SIG-M5 treated with dmso at 0.1 percent for 504 hours (cell line): ENCODE measurements around the gene PARP9.
"Not testable (repeated sequence)": the region's sequence is repeated elsewhere in the genome, so short reads cannot be mapped to it uniquely, and the experiment has no call there.

Experiments used
- DNase-seq: peaks from one replicate; lab custom pipeline; 2025; ENCODE audit not compliant: unreplicated experiment; lab: John Stamatoyannopoulos, UW

Gene PARP9

GRCh38 chr3:122576174-122576940 is 12.3 kb upstream of the PARP9 start:
- no peak for DNase-seq

- DNase-seq: peak; percentile 93
Observed at GRCh38 chr3:122572940-122573412, 8.9 kb upstream of the PARP9 start.

DNA sequence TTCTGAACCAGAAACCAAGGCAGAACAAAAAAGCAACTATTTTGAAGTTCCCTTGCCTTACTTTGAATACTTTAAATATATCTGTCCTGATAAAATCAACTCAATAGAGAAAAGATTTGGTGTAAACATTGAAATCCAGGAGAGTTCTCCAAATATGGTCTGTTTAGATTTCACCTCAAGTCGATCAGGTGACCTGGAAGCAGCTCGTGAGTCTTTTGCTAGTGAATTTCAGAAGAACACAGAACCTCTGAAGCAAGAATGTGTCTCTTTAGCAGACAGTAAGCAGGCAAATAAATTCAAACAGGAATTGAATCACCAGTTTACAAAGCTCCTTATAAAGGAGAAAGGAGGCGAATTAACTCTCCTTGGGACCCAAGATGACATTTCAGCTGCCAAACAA is 4.7 kb upstream of the PARP9 start:
- no peak for DNase-seq

DNA sequence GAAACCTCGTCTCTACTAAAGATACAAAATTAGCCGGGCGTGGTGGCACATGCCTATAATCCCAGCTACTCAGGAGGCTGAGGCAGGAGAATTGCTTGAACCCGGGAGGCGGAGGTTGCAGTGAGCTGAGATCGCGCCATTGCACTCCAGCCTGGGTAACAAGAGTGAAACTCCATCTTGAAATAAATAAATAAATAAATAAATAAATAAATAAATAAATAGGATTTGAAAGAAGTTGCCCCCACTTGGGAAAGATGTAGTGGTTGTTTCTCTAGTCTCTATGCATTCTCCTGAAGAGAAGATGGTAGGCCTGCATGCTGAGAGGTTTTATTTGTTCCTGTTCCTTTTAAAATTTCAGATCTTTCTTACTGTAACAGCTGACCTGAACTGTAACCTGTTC is 4.0 kb upstream of the PARP9 start:
- not testable (repeated sequence) for DNase-seq

- no peak for DNase-seq
Observed at GRCh38 chr3:122563717-122564025, 429 bp downstream of the PARP9 start.

DNA sequence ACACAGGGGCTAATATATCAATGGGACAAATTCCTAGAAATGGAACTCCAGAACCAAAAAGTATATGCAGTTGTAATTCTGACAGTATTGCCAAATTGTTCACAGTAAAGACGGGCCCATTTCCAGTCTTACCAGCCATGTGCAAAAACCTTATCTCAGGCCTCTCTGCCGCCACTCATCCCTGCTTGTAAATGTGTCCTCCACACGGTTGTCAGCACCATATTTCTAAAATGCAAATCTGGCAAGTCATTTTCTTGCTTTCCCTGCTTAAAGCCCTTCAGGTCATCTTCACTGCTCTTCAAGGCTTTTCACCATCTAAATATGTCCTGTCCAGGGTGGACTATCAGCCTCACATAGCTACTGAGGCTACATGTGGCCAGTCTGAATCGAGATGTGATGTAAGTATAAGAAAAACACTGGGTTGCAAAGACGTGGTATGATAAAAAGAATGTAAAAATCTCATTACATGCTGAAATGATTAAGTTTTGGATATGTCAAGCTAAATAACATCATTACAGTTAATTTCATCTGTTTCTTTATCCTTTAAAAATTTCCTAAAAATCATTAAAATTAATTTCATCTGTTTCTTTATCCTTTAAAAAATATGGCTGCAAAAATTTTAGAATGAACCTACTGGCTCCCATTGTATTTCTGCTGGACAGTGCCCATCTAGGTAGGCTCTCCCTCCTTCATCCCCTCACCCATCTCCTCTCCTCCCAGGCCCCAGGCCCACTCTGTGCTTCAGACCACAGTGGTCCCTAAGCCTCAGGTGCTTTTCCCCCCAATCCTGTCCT is 980 bp downstream of the PARP9 start:
- no peak for DNase-seq

GRCh38 chr3:122560680-122561079 is 3.4 kb downstream of the PARP9 start:
- DNase-seq: peak; percentile 82

GRCh38 chr3:122559906-122560305 is 4.2 kb downstream of the PARP9 start:
- DNase-seq: no peak

DNA sequence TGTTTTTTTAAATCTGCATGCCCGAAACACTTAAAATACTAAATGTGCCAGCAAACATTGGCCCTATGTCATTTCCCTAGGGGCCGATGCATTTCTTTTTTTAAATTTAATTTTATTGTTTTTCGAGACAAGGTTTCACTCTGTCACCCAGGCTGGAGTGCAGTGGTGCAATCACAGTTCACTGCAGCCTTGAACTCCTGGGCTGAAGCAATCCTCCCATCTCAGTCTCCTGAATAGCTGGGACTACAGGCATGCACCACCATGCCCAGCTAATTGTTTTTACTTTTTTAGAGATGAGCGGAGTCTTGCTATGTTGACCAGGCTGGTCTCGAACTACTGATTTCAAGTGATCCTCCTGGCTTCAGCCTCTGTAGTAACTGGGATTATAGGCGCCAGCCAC is 5.5 kb downstream of the PARP9 start:
- DNase-seq: no peak

DNA sequence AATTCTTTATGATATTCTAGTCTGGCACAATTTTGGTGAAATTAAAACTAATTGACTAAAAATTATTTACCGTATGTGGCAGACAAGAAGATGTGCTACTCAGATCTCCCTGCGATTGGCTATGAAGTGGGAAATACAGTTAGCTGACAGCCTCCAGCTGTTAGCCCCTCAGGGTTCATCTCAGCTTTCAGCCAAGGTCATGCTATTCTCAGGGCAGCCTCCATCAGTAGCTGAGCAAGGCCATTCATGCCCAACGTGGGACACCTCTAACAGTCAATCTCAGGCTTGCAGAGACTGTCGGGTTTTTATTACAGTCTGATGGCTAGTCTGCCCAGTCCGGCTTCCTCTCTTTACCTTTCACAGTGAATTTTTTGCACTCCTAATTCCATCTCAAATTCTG is 6.7 kb downstream of the PARP9 start:
- no peak for DNase-seq

- no peak for DNase-seq
Observed at GRCh38 chr3:122555275-122556071, 8.6 kb downstream of the PARP9 start.

DNA sequence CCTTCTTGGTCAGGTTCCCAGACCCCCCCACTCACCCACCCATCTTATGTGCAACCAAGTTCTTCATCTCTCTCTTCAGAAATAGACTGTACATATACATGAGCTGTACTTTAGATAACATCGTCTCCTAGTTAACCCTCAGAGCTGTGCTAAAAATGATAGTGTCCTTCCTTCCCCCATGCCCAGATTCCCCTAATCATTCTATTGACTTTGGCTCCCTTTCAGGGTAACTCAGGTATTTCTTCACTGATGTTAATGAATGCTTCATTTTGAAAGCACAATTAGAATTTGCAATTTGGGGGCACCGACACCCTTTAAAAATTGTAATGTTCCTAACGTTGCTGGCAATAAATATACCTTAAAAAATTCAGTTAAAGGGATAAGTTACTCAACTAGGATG is 10.9 kb downstream of the PARP9 start:
- DNase-seq: no peak

DNA sequence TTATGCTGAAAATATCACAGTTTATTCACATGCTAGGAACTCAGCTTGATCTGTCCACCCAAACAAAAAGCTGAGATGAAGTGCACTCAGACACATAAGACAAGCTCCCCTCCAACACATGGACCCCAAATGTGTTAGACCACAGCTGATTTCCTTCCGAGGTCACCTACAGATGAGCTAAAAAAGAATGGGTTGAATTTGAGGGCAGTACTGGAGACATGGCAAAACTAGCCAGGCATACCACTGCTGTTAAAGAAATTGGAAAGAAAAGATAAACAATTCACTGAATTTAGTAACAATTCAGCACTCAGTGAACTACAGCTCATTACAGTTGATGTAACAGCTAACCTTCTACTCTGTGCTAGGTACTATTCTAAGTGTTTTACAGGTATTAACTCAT is 15.5 kb downstream of the PARP9 start:
- no peak for DNase-seq

DNA sequence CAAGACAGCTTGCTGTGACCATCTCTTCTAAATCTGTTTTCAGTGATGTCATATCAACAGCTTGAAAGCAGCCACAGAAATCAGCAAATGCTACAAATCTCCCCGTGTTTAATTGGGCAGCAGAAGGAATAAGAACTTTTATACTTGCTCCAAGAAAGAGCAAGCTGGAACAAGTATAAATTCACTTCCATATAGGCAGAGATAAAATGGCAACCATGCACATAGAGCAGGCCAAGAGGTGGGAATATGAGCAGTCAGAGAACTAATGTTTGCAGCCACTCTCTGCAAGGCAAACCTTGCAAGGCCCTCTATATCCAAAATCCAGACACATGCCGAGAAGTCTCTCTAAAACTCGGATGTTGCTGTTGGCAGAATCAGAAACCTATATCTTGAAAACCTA is 16.0 kb downstream of the PARP9 start:
- DNase-seq: no peak

- DNase-seq: no peak
Observed at GRCh38 chr3:122546151-122546550, 17.9 kb downstream of the PARP9 start.

DNA sequence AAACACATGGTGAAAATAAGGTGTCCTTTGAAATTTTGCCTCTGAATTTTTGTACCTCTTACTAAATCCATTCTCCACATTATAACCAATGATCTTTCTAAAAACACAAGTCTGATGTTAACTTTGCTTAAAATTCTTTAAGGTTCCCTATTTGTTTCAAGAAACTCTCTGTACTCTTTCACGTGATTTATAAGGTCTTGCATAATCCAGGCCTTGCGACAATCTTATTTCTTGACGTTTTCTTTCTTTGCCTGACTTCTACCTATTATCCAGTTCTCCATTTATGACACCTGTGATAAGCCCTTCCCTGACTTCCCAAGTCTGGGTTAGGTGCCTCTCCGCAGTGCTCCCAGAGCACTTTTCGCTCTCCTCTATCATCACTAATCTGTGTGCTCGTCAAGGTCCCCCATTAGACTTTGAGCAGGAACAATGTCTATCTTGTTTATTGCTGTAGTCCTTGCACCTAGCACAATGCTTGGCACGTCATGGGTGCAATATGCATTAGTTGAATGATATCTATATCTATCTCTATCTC is 25.1 kb downstream of the PARP9 start:
- DNase-seq: peak; percentile 71

DNA sequence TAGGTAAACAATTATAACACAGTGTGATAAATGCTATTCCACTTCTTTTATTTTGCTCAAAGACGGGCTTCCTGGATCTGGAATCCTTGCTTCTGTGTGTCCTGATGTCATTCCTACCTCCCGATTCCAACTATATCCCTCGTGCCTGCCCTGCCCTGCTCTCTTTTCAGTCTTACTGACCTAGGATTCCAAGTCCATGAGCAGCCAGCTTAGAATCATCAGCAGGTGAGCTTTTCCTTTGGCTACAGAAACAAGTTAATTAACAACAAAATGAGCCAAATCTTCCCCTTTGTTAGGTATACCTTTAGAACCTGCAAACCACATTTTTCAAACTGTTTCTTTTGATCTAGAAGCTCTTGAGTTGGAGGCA is 27.5 kb downstream of the PARP9 start:
- DNase-seq: no peak

GRCh38 chr3:122535964-122536631 is 28.0 kb downstream of the PARP9 start:
- no peak for DNase-seq

- DNase-seq: peak; percentile 88
Observed at GRCh38 chr3:122533931-122534334, 30.2 kb downstream of the PARP9 start.

DNA sequence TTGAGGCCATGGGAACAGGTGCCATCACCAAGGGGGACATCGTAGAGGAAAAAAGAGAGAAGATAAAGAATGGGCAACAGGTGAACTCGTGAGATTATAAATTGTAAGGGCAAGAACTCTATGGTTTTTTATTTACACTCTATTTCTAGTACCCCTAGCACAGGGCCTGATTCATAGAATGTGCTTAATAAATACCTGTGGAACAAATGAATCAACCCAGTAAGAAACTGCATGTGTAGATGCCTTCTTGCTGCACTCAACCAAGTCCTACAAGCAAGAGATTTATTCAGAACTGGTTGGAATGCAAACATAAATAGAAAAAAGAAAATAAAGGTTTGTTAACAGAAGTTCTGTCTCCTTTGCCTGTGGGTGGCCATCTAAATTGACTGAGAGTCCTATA is 30.6 kb downstream of the PARP9 start:
- DNase-seq: no peak

DNA sequence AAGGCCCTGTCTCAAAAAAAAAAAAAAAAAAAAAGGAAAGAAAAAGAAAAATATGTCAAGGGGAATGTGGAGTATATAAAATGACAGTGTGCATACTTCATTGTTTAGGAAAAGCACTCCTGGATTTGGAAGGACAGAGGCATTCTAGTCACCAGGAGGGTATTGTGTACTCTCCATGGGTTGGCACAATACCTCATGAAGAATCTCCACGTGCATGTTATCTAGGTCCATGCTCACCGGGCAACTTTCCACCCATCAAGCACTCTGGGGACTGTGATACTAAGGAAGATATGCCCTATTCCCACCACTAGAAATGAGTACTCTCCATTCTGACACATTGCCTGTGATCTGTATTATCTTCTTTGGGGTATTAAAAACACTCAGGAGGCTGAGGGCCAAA is 33.9 kb downstream of the PARP9 start:
- no peak for DNase-seq
